GM12874 (cell line): ENCODE measurements around the gene RHOF.

Source experiments
- CTCF ChIP-seq: IDR thresholded peaks from 2 replicates; pipeline ENCODE4 v1.5.1; 2011; ENCODE audit warnings: low read depth, mild to moderate bottlenecking, control low read depth, low read length, moderate library complexity; ENCODE audit not compliant: insufficient read depth

RHOF gene

GRCh38 chr12:121830134-121830533, 36.6 kb upstream of the RHOF start:
- TF ChIP-seq CTCF, result no peak

- no peak for TF ChIP-seq CTCF
These were observed 35.9 kb upstream of the RHOF start for GRCh38 chr12:121829250-121829918.

- TF ChIP-seq CTCF, result no peak
These were observed 35.3 kb upstream of the RHOF start for GRCh38 chr12:121828826-121829225.

GRCh38 chr12:121828306-121828705, 34.8 kb upstream of the RHOF start:
- TF ChIP-seq CTCF, result no peak

GRCh38 chr12:121827351-121828099, 34.0 kb upstream of the RHOF start:
- TF ChIP-seq CTCF, result no peak

GRCh38 chr12:121826318-121827150, 33.0 kb upstream of the RHOF start:
- TF ChIP-seq CTCF, result no peak

- TF ChIP-seq CTCF, result no peak
These were observed 31.6 kb upstream of the RHOF start for GRCh38 chr12:121825041-121825523.
